ENCODE measurements around the gene ALDOB.

ALDOB gene

DNA sequence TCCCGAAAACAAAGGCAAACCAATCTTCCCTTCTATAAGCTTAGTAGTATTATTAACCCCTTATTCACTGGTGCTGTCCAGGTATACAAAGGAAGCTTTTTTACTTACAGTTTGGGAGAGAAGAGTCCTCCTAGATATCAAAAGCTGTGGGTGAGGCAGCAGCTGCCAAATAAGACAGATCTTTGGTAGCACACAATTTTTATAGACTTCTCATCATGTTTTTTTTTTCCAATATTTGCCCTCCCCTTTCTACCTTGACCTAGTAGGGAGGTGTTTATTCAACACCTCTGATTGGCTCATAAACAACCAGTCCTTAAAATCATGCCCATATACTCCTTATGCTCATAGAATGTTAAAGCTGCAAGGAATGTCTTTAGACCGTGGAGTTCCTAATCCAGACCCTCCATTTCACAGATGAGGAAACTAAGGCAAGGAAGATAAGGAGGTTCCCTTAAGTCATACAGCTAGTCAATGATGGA, at the start of gene ALDOB:
TSS of gene ALDOB (minus strand) at position 174 of the 479 bp plus-strand sequence. CDS start 4,887 bp downstream, outside the sequence.
- no peak for FAIRE-seq
- no peak for TF ChIP-seq POLR2A (IDR thresholded peaks at IDR 0.05; ENCODE audit: low read depth, low read length)

DNA sequence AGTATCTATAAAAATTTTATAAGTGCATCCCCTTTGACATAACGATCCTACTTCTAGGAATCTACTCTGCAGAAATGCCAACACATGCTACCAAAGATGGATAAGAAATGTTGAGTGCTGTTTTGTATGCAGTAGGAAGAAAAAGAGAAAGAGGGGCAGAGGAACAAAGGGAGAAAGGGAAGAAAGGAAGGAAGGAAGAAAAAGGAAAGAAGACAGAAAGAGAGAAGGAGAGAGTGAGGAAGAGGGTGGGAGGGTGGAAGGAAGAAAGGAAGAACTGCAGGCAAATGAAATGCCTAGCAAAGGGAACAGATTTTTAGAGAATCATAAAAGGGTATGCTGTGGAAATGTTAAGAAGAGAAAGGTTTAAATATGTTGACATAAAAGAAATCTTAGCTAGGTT, 48.5 kb upstream of the ALDOB start:
- no peak for TF ChIP-seq POLR2A (IDR thresholded peaks at IDR 0.05; ENCODE audit: low read depth, low read length)
- no peak for DNase-seq (ENCODE audit: insufficient read length, low spot score)
- FAIRE-seq = no peak

More for the DNA sequence above, at the start of gene ALDOB:
- DNase-seq (ENCODE audit: insufficient read length, low spot score) = no peak

DNA sequence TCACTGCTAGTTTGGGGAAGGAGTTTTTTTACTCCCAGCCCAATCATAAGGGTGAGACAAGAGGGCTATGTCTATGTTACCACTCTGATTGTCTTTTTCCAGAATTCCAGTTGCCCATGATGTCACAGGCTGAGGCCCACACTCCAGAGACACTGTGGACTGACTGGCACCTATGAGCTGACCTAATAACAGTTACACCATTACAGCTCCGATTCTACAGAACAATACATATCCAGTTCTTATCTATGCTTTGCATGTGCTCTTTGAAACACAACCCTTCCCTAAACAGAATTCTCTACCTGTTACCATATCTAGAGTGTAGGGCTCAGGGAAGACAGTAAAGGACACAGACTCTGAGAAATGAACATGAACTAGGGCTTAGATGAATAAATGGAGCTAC, 45.7 kb upstream of the ALDOB start:
- no peak for FAIRE-seq
- no peak for TF ChIP-seq POLR2A (IDR thresholded peaks at IDR 0.05; ENCODE audit: low read depth, low read length)

DNA sequence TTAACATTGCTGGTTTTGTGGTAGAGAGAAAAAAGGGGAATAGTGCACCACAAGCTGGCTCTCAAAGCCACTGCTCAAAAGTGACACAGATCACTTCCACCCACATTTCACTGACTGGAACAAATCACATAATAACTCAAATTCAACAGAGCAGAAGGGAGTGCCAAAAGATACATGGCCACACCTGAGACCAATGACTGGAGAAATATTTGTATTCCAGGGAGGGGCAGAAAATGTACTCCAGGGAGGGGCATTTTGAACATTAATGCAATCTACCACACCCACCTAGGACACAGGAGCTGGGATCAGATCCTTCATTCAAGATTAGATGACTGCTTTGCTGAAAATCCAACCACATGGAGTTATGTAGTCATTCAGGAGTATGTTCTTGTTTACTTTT, 44.8 kb upstream of the ALDOB start:
- DNase-seq (ENCODE audit: insufficient read length, low spot score) = no peak
- no peak for TF ChIP-seq POLR2A (IDR thresholded peaks at IDR 0.05; ENCODE audit: low read depth, low read length)
- no peak for FAIRE-seq

More for the DNA sequence above, 45.7 kb upstream of the ALDOB start:
- DNase-seq (ENCODE audit: insufficient read length, low spot score) = no peak

DNA sequence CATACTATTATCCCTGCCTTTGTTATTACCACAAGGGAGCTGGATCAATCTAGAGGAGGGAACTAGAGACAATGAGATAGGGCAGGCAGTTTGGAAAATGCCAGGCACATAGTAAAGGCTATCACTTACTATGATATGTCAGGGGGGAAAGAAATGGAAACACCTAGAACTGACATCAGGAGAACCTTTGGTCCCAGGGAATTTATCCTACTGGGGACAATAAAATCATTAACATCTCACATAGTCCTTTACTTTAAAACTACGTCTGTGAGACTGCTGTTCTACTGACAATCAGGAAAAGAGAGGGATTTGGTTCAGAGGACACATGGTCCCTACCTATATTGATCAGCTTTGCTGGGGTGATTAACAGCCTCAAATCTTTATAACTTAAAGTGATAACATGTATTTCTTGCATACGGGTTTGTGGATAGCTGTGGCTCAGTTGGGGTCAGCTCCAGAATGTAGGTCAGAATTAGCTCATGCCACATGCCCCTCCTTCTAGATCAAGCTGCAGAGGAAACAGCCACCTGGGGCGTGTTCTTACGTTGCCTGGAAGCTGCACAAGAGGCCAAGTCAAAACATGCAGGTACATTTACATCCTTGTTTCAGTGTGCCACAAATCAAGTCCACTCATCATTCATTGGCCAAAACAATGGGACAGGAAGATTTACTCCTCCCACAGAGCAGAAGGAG, 43.9 kb upstream of the ALDOB start:
- FAIRE-seq = no peak
- TF ChIP-seq POLR2A (IDR thresholded peaks at IDR 0.05; ENCODE audit: low read depth, low read length) = no peak
- no peak for DNase-seq (ENCODE audit: insufficient read length, low spot score)

DNA sequence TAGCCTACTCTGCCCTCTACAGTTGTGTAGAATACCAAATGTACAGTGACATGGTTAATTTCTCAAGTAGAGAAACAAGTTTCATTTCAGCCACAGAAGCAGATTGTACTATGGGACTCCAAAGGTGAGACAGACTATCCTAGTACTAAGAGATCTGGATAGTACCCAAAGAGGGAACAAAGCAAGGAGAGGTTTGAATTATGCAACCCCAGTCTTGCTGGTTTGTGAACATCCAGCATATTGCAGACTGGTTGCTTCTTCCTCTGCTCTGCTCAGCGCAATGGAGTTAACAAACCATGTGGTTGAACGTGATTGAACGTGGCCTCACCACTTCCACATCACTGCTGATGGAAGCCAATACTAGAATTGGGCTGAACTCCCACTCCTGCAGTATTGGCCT, 43.3 kb upstream of the ALDOB start:
- TF ChIP-seq POLR2A (IDR thresholded peaks at IDR 0.05; ENCODE audit: low read depth, low read length) = no peak
- no peak for FAIRE-seq
- no peak for DNase-seq (ENCODE audit: insufficient read length, low spot score)

DNA sequence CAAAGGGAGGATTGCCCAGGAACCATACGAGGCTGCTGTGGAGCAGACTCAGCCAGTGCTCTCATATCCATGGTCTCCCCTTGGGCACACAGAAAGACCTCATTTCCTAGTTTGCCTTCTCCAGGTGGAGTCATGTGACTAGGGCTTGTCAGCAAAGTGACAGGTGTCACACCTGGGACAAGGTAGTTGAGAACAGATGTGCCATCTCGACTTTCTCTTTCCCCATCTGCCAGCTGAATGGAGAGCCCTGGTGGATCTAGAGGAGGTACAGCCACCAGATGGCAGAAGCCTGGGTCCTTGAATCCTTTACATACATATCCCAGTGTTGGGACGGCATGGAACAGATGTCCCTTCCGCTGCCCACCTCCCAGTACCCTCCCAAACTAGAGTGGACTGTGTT, 42.9 kb upstream of the ALDOB start:
- no peak for TF ChIP-seq POLR2A (IDR thresholded peaks at IDR 0.05; ENCODE audit: low read depth, low read length)
- DNase-seq (ENCODE audit: insufficient read length, low spot score) = no peak
- FAIRE-seq = no peak

DNA sequence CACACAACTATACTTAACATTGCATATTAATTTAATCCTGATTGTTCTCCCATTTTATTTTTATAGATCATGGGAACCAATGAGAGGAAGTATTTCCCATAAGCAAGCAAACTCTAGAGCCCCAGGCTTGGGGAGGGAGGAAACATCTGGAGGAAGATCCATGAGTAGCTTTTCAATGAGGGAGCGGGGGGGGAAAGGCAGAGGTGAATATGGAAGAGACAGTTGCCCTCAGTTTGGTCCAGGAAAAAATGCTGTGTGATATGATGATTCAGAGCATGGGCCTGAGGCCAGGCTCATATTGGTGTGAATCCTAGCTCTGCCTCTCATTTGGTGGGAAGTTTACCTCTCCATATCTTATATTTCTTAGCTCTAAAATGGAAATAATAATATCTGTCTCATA, 42.2 kb upstream of the ALDOB start:
- TF ChIP-seq POLR2A (IDR thresholded peaks at IDR 0.05; ENCODE audit: low read depth, low read length) = no peak
- no peak for DNase-seq (ENCODE audit: insufficient read length, low spot score)
- FAIRE-seq = peak; percentile 68

DNA sequence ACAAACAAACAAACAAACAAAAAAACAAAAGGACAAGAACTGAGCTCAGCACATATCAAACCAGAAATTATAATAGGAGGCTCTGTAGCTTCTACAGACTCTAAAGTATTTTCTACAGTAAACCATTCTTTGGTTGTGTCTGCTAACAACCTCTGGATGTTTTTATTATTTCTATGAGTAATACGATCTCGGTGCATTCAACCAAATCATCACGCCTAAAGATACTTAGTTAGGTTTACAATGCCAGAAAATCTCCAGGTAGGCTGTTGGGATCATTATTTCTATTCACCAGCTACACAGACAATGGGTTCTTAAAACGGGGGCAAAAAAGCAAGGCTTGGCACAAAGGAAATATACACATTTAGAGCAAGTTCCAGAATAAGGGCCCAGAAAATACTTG, 41.6 kb upstream of the ALDOB start:
- no peak for DNase-seq (ENCODE audit: insufficient read length, low spot score)
- no peak for TF ChIP-seq POLR2A (IDR thresholded peaks at IDR 0.05; ENCODE audit: low read depth, low read length)
- FAIRE-seq = peak; percentile 38

DNA sequence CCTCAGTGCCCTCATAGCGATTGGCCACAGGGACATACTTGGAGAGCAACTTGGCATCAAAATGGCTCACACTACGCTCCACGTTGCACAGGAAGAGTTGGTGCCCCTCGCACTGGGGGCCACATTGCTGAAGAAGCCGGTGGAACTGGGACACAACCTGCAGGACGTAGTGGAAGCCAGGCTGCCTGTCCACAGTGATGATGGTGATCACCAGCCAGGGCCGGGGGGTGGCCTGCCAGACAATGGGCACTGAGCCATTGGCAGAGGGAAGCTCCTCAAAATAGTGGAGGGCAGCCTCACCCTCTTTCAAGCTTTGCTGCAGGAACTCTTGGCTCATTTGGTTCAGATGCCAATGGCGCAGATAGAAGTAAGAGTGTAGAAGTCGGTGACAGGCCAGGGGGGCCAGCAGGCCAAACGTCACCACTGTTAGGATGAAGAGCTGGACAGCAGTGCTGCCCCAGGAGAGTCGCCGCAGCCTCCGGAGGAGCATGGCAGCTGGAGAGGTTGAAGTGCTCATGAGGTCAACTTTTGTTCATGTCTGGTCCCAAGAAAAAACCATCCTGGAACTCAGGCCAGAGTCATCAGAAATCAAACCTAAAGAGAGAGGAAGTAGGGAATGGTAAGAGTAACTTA, 41.1 kb upstream of the ALDOB start:
- no peak for TF ChIP-seq POLR2A (IDR thresholded peaks at IDR 0.05; ENCODE audit: low read depth, low read length)
- no peak for FAIRE-seq
- DNase-seq (ENCODE audit: insufficient read length, low spot score) = no peak

DNA sequence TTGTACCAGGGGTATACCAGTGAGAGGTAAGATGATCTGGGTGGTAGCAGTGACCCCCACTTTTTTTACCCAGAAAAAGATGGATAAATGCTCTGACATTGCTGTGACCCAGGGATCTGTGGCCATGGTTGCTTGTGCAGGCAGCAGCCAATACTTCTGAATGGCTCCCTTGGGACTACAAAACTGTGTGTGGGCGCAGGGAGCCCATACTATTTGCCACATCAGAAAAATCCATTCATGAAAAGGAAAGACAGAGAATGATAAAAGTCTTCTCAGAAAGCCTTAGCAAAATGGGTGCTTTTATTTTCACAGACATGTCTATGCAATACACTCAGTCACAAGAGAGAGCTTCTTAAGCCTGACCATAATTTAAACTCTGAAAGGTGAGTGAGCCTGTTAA, 37.3 kb upstream of the ALDOB start:
- no peak for FAIRE-seq
- no peak for DNase-seq (ENCODE audit: insufficient read length, low spot score)

DNA sequence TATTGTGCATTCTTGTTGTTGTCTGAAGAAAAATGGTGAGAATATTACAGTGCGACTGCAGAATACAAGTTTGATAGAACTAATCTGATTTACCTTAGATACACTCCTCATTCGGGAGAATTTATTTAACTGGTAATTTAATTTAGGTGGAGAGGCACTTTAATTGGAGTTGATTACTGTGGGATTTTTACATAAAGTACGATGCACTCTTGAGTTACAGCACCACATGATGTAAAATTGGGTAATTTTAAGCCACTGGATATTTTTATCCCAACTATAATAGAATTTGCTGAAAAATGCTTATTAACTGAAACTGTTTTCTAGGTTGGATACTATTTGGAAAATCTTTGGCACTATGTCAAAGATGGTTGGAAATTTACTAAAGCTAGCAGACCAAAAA, 35.4 kb upstream of the ALDOB start:
- no peak for TF ChIP-seq POLR2A (IDR thresholded peaks at IDR 0.05; ENCODE audit: low read depth, low read length)
- DNase-seq (ENCODE audit: insufficient read length, low spot score) = no peak
- no peak for FAIRE-seq

More for the DNA sequence above, 37.3 kb upstream of the ALDOB start:
- TF ChIP-seq POLR2A (IDR thresholded peaks at IDR 0.05; ENCODE audit: low read depth, low read length) = no peak

DNA sequence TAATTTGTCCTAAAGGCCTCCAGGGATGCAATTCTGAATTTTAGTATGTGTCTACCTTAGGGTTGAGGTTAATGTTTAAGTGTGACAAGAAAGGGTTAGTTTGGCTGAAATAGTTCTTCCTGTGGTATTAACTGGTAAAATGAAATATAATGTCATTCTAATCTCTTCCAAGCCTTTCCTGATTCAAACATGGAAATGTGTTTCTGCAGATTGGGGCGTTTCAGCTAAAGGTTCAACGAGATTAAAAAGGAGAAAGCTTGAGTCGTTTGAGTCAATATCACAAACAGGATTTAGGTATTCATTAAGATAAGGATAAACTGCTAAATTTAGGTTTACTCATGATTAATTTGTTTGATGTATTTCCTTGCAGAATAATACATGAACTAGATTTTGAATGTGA, 34.4 kb upstream of the ALDOB start:
- DNase-seq (ENCODE audit: insufficient read length, low spot score) (no peak), FAIRE-seq (no peak)
- TF ChIP-seq POLR2A (IDR thresholded peaks at IDR 0.05; ENCODE audit: low read depth, low read length) = no peak

DNA sequence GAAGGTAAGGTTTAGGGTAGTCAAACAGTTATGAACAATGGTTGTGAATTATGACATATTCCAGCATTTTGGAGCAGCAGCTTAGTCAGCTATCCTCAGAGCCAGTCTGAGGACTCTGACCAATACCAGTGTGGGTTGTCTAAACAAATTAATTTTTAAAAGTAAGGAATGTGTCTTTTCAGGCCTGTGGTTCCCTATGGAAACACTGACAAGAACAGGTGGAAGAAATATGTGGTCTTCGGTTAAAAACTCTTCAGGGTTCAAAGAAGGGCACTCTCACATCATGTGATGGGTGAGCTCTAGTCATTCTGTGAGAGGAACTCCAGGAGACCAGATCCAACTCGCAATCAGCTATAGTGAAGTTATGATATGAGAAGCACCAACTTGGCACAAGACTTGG, 33.5 kb upstream of the ALDOB start:
- FAIRE-seq (no peak), DNase-seq (ENCODE audit: insufficient read length, low spot score) (no peak)
- TF ChIP-seq POLR2A (IDR thresholded peaks at IDR 0.05; ENCODE audit: low read depth, low read length) = no peak

DNA sequence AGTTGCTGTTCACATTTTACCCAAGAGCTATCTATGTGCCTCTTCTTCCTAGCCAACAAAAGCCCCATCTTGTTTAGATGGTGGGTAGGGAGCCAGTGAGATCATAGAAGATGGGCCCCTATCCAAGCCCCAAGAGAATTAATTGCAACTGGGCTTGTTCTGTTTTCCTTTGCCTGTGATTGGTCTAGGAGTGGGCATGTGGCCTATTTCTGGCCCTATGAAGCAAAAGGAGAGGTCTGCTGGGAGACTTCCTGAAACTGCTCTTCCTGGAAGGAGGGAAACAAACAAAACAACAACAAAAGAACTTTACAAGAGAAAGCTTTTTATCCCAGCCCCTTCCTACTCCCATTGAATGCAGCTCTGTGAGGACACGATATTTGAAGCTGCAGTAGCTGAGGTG, 32.5 kb upstream of the ALDOB start:
- FAIRE-seq (no peak), DNase-seq (ENCODE audit: insufficient read length, low spot score) (no peak)
- TF ChIP-seq POLR2A (IDR thresholded peaks at IDR 0.05; ENCODE audit: low read depth, low read length) = no peak

Data from H54 (cell line).